ENCODE measurements around the gene TRPM2. TPM values are rescaled to one million over a fixed set of nuclear protein-coding genes. Genes with fewer than 3 reads are reported as not detected.
"Not testable (repeated sequence)": the region's sequence is repeated elsewhere in the genome, so short reads cannot be mapped to it uniquely, and the experiment has no call there.

TRPM2 gene
- total RNA-seq, 1 donor from 2014 or later, result 1.4 TPM

GRCh38 chr21:44351535-44352252 is 1.7 kb upstream of the TRPM2 start:
- ATAC-seq (no peak), DNase-seq (ENCODE audit: low spot score) (no peak)

- no peak for ATAC-seq
- no peak for DNase-seq (ENCODE audit: low spot score)
Observed at GRCh38 chr21:44352253-44352860, 1.1 kb upstream of the TRPM2 start.

- DNase-seq (ENCODE audit: low spot score) (peak; percentile 82), ATAC-seq (peak; percentile 72)
Observed at GRCh38 chr21:44354001-44354405, 582 bp downstream of the TRPM2 start.

- DNase-seq (ENCODE audit: low spot score), result no peak
- ATAC-seq, result peak; percentile 10
Observed at GRCh38 chr21:44354775-44355771, 1.7 kb downstream of the TRPM2 start.

- ATAC-seq, result no peak
- DNase-seq (ENCODE audit: low spot score), result no peak
Observed at GRCh38 chr21:44356160-44356559, 2.7 kb downstream of the TRPM2 start.

GRCh38 chr21:44356636-44357035 is 3.2 kb downstream of the TRPM2 start:
- ATAC-seq, result no peak

GRCh38 chr21:44357064-44357837 is 3.8 kb downstream of the TRPM2 start:
- DNase-seq (ENCODE audit: low spot score), result no peak
- ATAC-seq, result no peak

More at GRCh38 chr21:44356636-44357035, 3.2 kb downstream of the TRPM2 start:
- DNase-seq (ENCODE audit: low spot score), result no peak

GRCh38 chr21:44359396-44359795 is 6.0 kb downstream of the TRPM2 start:
- no peak for DNase-seq (ENCODE audit: low spot score)
- no peak for ATAC-seq

GRCh38 chr21:44360159-44360558 is 6.7 kb downstream of the TRPM2 start:
- ATAC-seq (no peak), DNase-seq (ENCODE audit: low spot score) (no peak)

GRCh38 chr21:44361903-44362302 is 8.5 kb downstream of the TRPM2 start:
- not testable (repeated sequence) for ATAC-seq; DNase-seq (ENCODE audit: low spot score)

GRCh38 chr21:44363278-44363677 is 9.9 kb downstream of the TRPM2 start:
- no peak for DNase-seq (ENCODE audit: low spot score)
- no peak for ATAC-seq

GRCh38 chr21:44364151-44365053 is 11.0 kb downstream of the TRPM2 start:
- no peak for ATAC-seq
- peak; percentile 43 for DNase-seq (ENCODE audit: low spot score)

GRCh38 chr21:44365251-44365966 is 12.0 kb downstream of the TRPM2 start:
- ATAC-seq, result no peak
- peak; percentile 42 for DNase-seq (ENCODE audit: low spot score)

GRCh38 chr21:44365967-44366585 is 12.7 kb downstream of the TRPM2 start:
- ATAC-seq (no peak), DNase-seq (ENCODE audit: low spot score) (peak; percentile 37)

GRCh38 chr21:44366586-44367211 is 13.3 kb downstream of the TRPM2 start:
- DNase-seq (ENCODE audit: low spot score) (peak; percentile 42), ATAC-seq (no peak)

- DNase-seq (ENCODE audit: low spot score) (peak; percentile 45), ATAC-seq (peak; percentile 48)
Observed at GRCh38 chr21:44368711-44369446, 15.5 kb downstream of the TRPM2 start.

Measured in left lobe of liver (tissue), 2 donors.